Measurements from ENCODE around the gene OR4D10. TPM values are rescaled to one million over a fixed set of nuclear protein-coding genes. Genes with fewer than 3 reads are reported as not detected.
"Not testable (repeated sequence)": the region's sequence is repeated elsewhere in the genome, so short reads cannot be mapped to it uniquely, and the experiment has no call there.

Gene OR4D10
- total RNA-seq, 4 donors from 2014 or later = not detected

GRCh38 chr11:59429924-59430516 is 43.1 kb upstream of the OR4D10 start:
- no peak for DNase-seq
- intact Hi-C loops (cut with DNase I) = loop anchor here (5.0 kb wide), 1 partner anchor 258 kb away; the partner anchor contains the start of gene DTX4
- no peaks in the 10 kb centered on the region for H3K27me3 ChIP-seq
- 61 to 63% methylated on average over 4 of the region's 4 CpGs for WGBS, 2 donors
- TF ChIP-seq CTCF (IDR thresholded peaks at IDR 0.05) (peak in 5 of 6 experiments; percentile 16 to 57 (median 50)), POLR2A (IDR thresholded peaks at IDR 0.05) (no peak)
- no peaks in the 10 kb centered on the region for H3K36me3 ChIP-seq
- H3K9me3 ChIP-seq = no peaks in the 10 kb centered on the region
- no peaks in the 10 kb centered on the region for H3K4me1 ChIP-seq
- H3K4me3 ChIP-seq (replicated peaks in 1 of 3) = no peak overlapping the region
- no peak overlapping the region for H3K27ac ChIP-seq

- no peaks in the 10 kb centered on the region for H3K27me3 ChIP-seq
- no peak within 1 kb of the TSS for H3K27ac ChIP-seq
- H3K4me3 ChIP-seq (replicated peaks in 1 of 3) = no peak within 1 kb of the TSS
- DNase-seq = no peak
- no peak for TF ChIP-seq POLR2A (IDR thresholded peaks at IDR 0.05)
- no peak for TF ChIP-seq CTCF (IDR thresholded peaks at IDR 0.05)
- H3K9me3 ChIP-seq = no peaks in the 10 kb centered on the region
- no peaks in the 10 kb centered on the region for H3K36me3 ChIP-seq
- 64 to 75% methylated on average over 3 of the region's 3 CpGs for WGBS, 2 donors
- intact Hi-C loops (cut with DNase I) = no loop called here
- H3K4me1 ChIP-seq = no peaks in the 10 kb centered on the region
Measured at GRCh38 chr11:59436169-59436568, 36.9 kb upstream of the OR4D10 start, which contains the start of gene OR5A1. OR5A1 (plus strand) TSS chr11:59436469; CDS start chr11:59443169, 6,700 bp downstream.

DNA sequence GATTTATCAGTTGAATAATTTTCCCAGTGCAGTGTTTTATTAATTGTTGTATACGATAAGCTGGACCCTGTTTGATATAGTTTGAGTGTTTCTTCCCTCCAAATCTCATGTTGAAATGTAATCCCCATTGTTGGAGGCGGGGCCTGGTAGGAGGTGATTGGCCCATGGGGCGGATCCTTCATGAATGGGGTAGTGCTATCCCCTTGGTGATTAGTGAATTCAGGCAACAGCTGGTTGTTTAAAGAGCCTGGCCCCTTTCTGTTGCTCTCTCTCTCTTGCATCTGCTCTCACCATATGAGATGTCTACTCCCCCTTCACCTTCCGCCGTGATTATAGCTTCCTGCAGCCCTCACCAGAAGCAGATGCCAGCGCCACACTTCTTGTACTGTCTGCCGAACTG is 35.3 kb upstream of the OR4D10 start:
- intact Hi-C loops (cut with DNase I) = no loop called here
- no peak for DNase-seq

GRCh38 chr11:59445624-59446023 is 27.5 kb upstream of the OR4D10 start:
- H3K27ac ChIP-seq; intact Hi-C loops (cut with DNase I); H3K27me3 ChIP-seq; DNase-seq; H3K36me3 ChIP-seq; H3K9me3 ChIP-seq; H3K4me3 ChIP-seq (replicated peaks in 1 of 3); H3K4me1 ChIP-seq: not testable (repeated sequence)
- WGBS, 2 donors = 75 to 76% methylated on average over 1 of the region's 1 CpG

More for the DNA sequence above, 35.3 kb upstream of the OR4D10 start:
- H3K27me3 ChIP-seq = no peaks in the 10 kb centered on the region
- no peak overlapping the region for H3K4me3 ChIP-seq (replicated peaks in 1 of 3)
- H3K9me3 ChIP-seq = no peaks in the 10 kb centered on the region
- TF ChIP-seq POLR2A (IDR thresholded peaks at IDR 0.05) (no peak), CTCF (IDR thresholded peaks at IDR 0.05) (no peak)
- no peaks in the 10 kb centered on the region for H3K4me1 ChIP-seq
- WGBS, 2 donors = 84 to 86% methylated on average over 7 of the region's 7 CpGs
- no peaks in the 10 kb centered on the region for H3K36me3 ChIP-seq
- H3K27ac ChIP-seq = no peak overlapping the region

DNA sequence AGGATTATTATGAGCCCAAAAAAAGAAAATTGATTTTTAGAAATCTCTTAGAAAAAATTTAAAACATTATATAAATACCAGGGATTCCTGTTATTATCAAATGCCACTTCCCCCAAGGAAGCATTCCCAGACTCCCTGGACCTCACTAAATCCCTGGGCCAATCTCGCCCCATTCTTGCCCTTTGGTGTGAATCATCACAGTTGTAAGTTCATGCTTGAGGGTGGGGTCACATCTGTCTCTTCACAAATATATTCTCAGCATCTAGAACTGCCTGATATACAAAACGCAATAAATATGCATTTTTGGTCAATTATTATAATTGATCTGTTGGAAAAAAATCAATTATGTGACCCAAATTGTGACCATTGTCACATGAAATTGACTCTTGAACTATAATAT is 24.6 kb upstream of the OR4D10 start:
- H3K36me3 ChIP-seq = no peaks in the 10 kb centered on the region
- no peaks in the 10 kb centered on the region for H3K27me3 ChIP-seq
- DNase-seq = no peak
- 69 to 80% methylated on average over 2 of the region's 2 CpGs for WGBS, 2 donors
- no peaks in the 10 kb centered on the region for H3K9me3 ChIP-seq
- H3K4me1 ChIP-seq = no peaks in the 10 kb centered on the region
- no peak overlapping the region for H3K27ac ChIP-seq
- no peak overlapping the region for H3K4me3 ChIP-seq (replicated peaks in 1 of 3)
- TF ChIP-seq POLR2A (IDR thresholded peaks at IDR 0.05) (no peak), CTCF (IDR thresholded peaks at IDR 0.05) (no peak)
- intact Hi-C loops (cut with DNase I) = no loop called here

Data from thyroid gland (tissue), 4 donors.